Cardiac muscle cell (in vitro differentiated cells and primary cell): ENCODE data around the gene MESP1. TPM values are rescaled to one million over a fixed set of nuclear protein-coding genes. Genes with fewer than 3 reads are reported as not detected.

Experiments
- DNase-seq, 2 donors: peaks; one replicate each; pipeline versions ENCODE4 v3.0.0 to v3.0.0-alpha.2; 2010 to 2017; ENCODE audit warnings: low read depth in 1 of 2, low spot score in 1 of 2
- H3K27ac ChIP-seq: fragments of 200-600 bp; sonication (generic); 2 replicates; pipeline ENCODE4 v1.5.1; 2016
- H3K27me3 ChIP-seq: fragments of 200-600 bp; sonication (generic); 2 replicates; pipeline ENCODE4 v1.6.0; 2016; ENCODE audit warnings: control low read depth
- H3K36me3 ChIP-seq: fragments of 200-600 bp; sonication (generic); 2 replicates; pipeline ENCODE4 v1.5.1; 2016; ENCODE audit warnings: control low read depth
- H3K4me1 ChIP-seq: fragments of 200-600 bp; sonication (generic); 2 replicates; pipeline ENCODE4 v1.8.1; 2017; ENCODE audit warnings: low read depth, mild to moderate bottlenecking, mixed run types
- H3K4me3 ChIP-seq: fragments of 200-600 bp; sonication (generic); 2 replicates; pipeline ENCODE4 v1.5.1; 2016; ENCODE audit warnings: mild to moderate bottlenecking
- H3K9me3 ChIP-seq: fragments of 200-600 bp; sonication (generic); 2 replicates; pipeline ENCODE4 v1.5.1; 2017; ENCODE audit warnings: low read depth, mild to moderate bottlenecking, control low read depth
- CTCF ChIP-seq: IDR thresholded peaks from 2 replicates; pipeline ENCODE4 v1.5.1; 2012; ENCODE audit warnings: low read depth, mild to moderate bottlenecking, low read length
- polyA plus RNA-seq: library from polyadenylated mRNA; unstranded; fragments of >200 nt; fragmentation: Nextera tagmentation; extraction: Ambion mirVana; gene quantifications from 2 replicates; pipeline ENCODE4 v1.2.1, GENCODE V29; 2016
- total RNA-seq: library from RNA; depleted of rRNA; stranded (reverse); fragments of >200 nt; gene quantifications from 2 replicates; pipeline ENCODE4 v1.2.3, GENCODE V29; 2016

MESP1 gene
- total and polyA plus RNA-seq, 2 experiments from 2014 or later, result 5.3 to 9.9 TPM

DNA sequence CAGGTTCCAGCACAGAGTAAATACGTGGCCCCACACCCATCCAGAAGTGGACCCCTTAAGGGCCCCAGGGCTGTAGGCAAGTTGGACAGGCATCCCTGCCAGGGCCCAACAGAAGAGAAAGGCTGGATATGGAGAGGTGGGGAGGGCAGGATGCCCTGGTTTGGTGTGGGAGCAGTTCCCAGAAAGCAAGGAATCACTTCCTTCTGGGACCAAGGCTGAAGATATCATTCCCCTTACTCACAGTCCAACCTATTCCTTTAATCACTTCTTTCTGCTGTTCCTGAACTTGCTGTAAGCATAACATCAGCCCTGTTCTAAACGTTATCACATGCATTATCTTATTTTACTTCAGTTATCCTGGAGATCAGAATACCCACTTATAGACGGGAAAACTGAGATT, 19.0 kb upstream of the MESP1 start:
- TF ChIP-seq CTCF, result no peak
- Histone ChIP-seq H3K4me3 (no peak overlapping the region), H3K27me3 (no peaks in the 10 kb centered on the region), H3K36me3 (no peaks in the 10 kb centered on the region), H3K9me3 (no peaks in the 10 kb centered on the region), H3K27ac (no peak overlapping the region), H3K4me1 (no peaks in the 10 kb centered on the region)
- DNase-seq, result peak in 1 of 2 donors; percentile 45

DNA sequence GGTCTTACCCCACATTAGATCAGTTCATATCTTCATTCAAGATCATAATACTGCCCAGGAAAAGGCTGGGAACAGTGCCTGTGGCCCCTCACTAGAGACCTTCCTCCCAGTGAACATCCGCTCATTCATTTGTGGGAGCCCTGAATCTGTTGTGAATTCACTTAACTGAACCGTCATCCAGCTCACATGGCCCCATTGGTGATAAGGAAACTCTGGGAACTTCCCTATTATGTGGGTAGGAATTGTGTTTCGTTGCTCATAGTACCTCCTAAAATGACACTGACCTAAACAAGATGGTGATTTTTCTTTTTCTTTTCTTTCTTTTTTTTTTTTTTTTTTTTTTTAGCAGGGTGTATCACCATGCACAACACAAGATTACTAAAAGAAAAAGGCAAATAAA, 18.3 kb upstream of the MESP1 start:
- no peaks in the 10 kb centered on the region for H3K27me3 ChIP-seq
- H3K27ac ChIP-seq, result no peak overlapping the region
- H3K4me3 ChIP-seq, result no peak overlapping the region
- no peak for TF ChIP-seq CTCF
- no peaks in the 10 kb centered on the region for H3K4me1 ChIP-seq
- H3K36me3 ChIP-seq, result no peaks in the 10 kb centered on the region
- H3K9me3 ChIP-seq, result no peaks in the 10 kb centered on the region
- no peak for DNase-seq

- Histone ChIP-seq H3K36me3 (no peaks in the 10 kb centered on the region), H3K27me3 (no peaks in the 10 kb centered on the region), H3K27ac (no peak overlapping the region), H3K9me3 (no peaks in the 10 kb centered on the region), H3K4me1 (no peaks in the 10 kb centered on the region), H3K4me3 (no peak overlapping the region)
- DNase-seq, result peak in 1 of 2 donors; percentile 88
- TF ChIP-seq CTCF, result no peak
Observed at GRCh38 chr15:89768071-89768500, 17.0 kb upstream of the MESP1 start.

DNA sequence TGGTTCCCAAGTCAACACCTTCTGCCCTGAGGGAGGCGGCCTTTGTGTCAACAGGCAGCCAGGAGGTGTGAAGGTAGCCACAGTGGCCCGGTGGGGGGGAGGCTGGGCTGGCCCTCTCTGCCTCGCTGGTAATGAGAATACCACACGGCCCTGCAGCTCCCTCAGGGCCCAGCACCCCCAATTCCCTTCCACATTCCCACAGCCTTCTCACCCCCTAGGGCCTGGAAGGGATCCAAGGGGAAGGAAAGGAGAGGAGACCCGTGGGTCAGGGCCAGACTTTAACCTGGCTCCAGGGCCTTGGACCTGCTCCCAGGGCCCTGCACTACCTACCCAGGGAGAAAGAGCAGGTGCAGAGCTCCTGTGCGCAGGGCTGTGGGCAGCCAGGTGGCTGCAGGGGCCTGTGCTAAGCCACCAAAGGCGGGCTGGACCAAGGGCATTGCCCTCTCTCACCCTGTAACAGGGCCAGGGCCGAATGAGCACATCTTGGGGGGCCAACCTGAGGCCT, 16.4 kb upstream of the MESP1 start:
- Histone ChIP-seq H3K9me3 (no peaks in the 10 kb centered on the region), H3K27ac (no peak overlapping the region), H3K36me3 (no peaks in the 10 kb centered on the region), H3K27me3 (no peaks in the 10 kb centered on the region), H3K4me3 (no peak overlapping the region), H3K4me1 (no peaks in the 10 kb centered on the region)
- no peak for TF ChIP-seq CTCF
- DNase-seq, result no peak

GRCh38 chr15:89766357-89767311, 15.6 kb upstream of the MESP1 start:
- TF ChIP-seq CTCF, result no peak
- Histone ChIP-seq H3K27me3 (no peaks in the 10 kb centered on the region), H3K27ac (no peak overlapping the region), H3K36me3 (no peaks in the 10 kb centered on the region), H3K9me3 (no peaks in the 10 kb centered on the region), H3K4me1 (no peaks in the 10 kb centered on the region), H3K4me3 (no peak overlapping the region)
- no peak for DNase-seq
